K562 (cell line): Measurements from ENCODE around the gene PBX1. TPM values are rescaled to one million over a fixed set of nuclear protein-coding genes. Genes with fewer than 3 reads are reported as not detected.

ENCODE experiments used
- ATAC-seq: fragments of 200-7000 bp; cut with Tn5 transposase; 3 replicates; pipeline ENCODE4 v1.9.1; 2020; ENCODE audit warnings: moderate library complexity
- BruUV-seq: library from RNA; stranded (reverse); fragments of 400-500 nt; replicated peaks from 2 replicates; lab custom pipeline; 2021; lab: Mats Ljungman, UMichigan
- CTCF ChIA-PET: fragments of 300-600 bp; formaldehyde crosslinking; extraction: SDS; loops from one replicate; lab custom pipeline; 2021; ENCODE audit warnings: low intra/inter-chr PET ratio; lab: Yijun Ruan, JAX
- POLR2A ChIA-PET: fragments of 300-600, 350-650 bp; sonication (Branson Sonifier 250); formaldehyde crosslinking; extraction: SDS; loops from one replicate; lab custom pipeline; 2021; ENCODE audit warnings: antibody characterized with exemption, inconsistent platforms; lab: Yijun Ruan, JAX
- DNase-seq, 4 experiments: peaks; one replicate each; pipeline versions ENCODE4 v3.0.0 to v3.0.0-alpha.2; 2011 to 2018; ENCODE audit warnings: low spot score in 3 of 4, mixed read lengths in 3 of 4; ENCODE audit errors: extremely low read depth in 1 of 4
- FAIRE-seq: peaks from 2 replicates; lab custom pipeline; 2011; peaks lifted over from hg19 to GRCh38; lab: Jason Lieb, UNC
- H2AFZ ChIP-seq: 2 replicates; pipeline ENCODE4 v1.6.0; 2011; ENCODE audit warnings: low read depth, low read length, control low read depth, inconsistent platforms
- H3K27ac ChIP-seq: fragments of 200-600 bp; 3 replicates; pipeline ENCODE4 v1.8.0; 2011; ENCODE audit warnings: low read depth, mild to moderate bottlenecking, control low read depth, inconsistent platforms, low read length, moderate library complexity, mixed read lengths; ENCODE audit errors: extremely low read depth
- H3K27me3 ChIP-seq, 2 experiments: fragments of 300-600 bp in 1 of 2; 2 replicates in 1 of 2; 3 replicates in 1 of 2; pipeline versions ENCODE4 v1.6.0 to v1.8.0; 2011; ENCODE audit warnings: inconsistent platforms in 2 of 2, low read length in 2 of 2, mild to moderate bottlenecking in 1 of 2, mixed read lengths in 1 of 2, moderate library complexity in 1 of 2; ENCODE audit not compliant: control insufficient read depth in 2 of 2, insufficient read depth in 2 of 2
- H3K36me3 ChIP-seq: fragments of 300-600 bp; 3 replicates; pipeline ENCODE4 v1.8.0; 2011; ENCODE audit warnings: mild to moderate bottlenecking, low read length, inconsistent platforms; ENCODE audit not compliant: control insufficient read depth, insufficient read depth
- H3K4me1 ChIP-seq, 2 experiments: fragments of 200-600 bp in 1 of 2; replicated peaks in 1 of 2; 2 replicates in 1 of 2; 3 replicates in 1 of 2; pipeline versions ENCODE4 v1.5.1 to v1.8.0; 2011; ENCODE audit warnings: inconsistent platforms in 2 of 2, low read length in 2 of 2, mild to moderate bottlenecking in 1 of 2, mixed read lengths in 1 of 2, moderate library complexity in 1 of 2; ENCODE audit not compliant: control insufficient read depth in 2 of 2, insufficient read depth in 2 of 2
- H3K4me2 ChIP-seq: 2 replicates; pipeline ENCODE4 v1.6.1; 2011; ENCODE audit warnings: low read length, control low read depth, inconsistent platforms, mixed read lengths; ENCODE audit not compliant: insufficient read depth
- H3K4me3 ChIP-seq: fragments of 200-600 bp; sonication (generic), shearing (Covaris generic); 2 replicates; pipeline ENCODE4 v1.5.1; 2016; ENCODE audit warnings: control low read depth, inconsistent platforms
- H3K79me2 ChIP-seq: fragments of 200-600 bp; 3 replicates; pipeline ENCODE4 v1.8.0; 2011; ENCODE audit warnings: low read length, inconsistent platforms; ENCODE audit not compliant: control insufficient read depth, insufficient read depth
- H3K9ac ChIP-seq, 2 experiments: 2 replicates each; pipeline versions ENCODE4 v1.6.0 to v1.6.1; 2011; ENCODE audit warnings: low read depth in 2 of 2, low read length in 2 of 2, control low read depth in 1 of 2, inconsistent platforms in 1 of 2, mild to moderate bottlenecking in 1 of 2, mixed read lengths in 1 of 2; ENCODE audit not compliant: insufficient read depth in 1 of 2
- H3K9me1 ChIP-seq: one replicate; pipeline ENCODE4 v1.6.0; 2011; ENCODE audit warnings: inconsistent platforms, mild to moderate bottlenecking, low read length, moderate library complexity; ENCODE audit not compliant: control insufficient read depth, insufficient read depth
- H3K9me3 ChIP-seq: replicated peaks from 2 replicates; pipeline ENCODE4 v1.5.1; 2011; ENCODE audit warnings: low read depth, low read length, inconsistent platforms; ENCODE audit not compliant: control insufficient read depth, insufficient read depth
- H4K20me1 ChIP-seq: replicated peaks from 2 replicates; pipeline ENCODE4 v1.6.1; 2011; ENCODE audit warnings: low read length, inconsistent platforms, mixed read lengths; ENCODE audit not compliant: control insufficient read depth, insufficient read depth
- CTCF ChIP-seq, 3 experiments: IDR thresholded peaks in 2 of 3; conservative IDR thresholded peaks in 1 of 3; 2 replicates each; pipeline ENCODE4 v1.5.1; 2011 to 2012; ENCODE audit warnings: low read length in 3 of 3, mild to moderate bottlenecking in 3 of 3, control low read depth in 2 of 3, improper control_type of control experiment in 1 of 3, inconsistent platforms in 1 of 3, low read depth in 1 of 3, mixed read lengths in 1 of 3, moderate library complexity in 1 of 3; ENCODE audit not compliant: insufficient read depth in 2 of 3
- DPF2 ChIP-seq: fragments of 450-650 bp; IDR thresholded peaks from 2 replicates; pipeline ENCODE4 v1.6.1; 2016
- SETDB1 ChIP-seq: IDR thresholded peaks from one replicate; pipeline ENCODE4 v1.6.1; 2012; ENCODE audit warnings: low read length, control low read depth, inconsistent platforms
- TCF7L2 ChIP-seq: fragments of 150-350 bp; IDR thresholded peaks from 2 replicates; pipeline ENCODE4 v1.6.1; 2016; ENCODE audit warnings: low read depth, mild to moderate bottlenecking, low read length, moderate library complexity
- ZNF124 ChIP-seq: sonication (generic); formaldehyde crosslinking; IDR thresholded peaks from 2 replicates; pipeline ENCODE4 v1.8.1; 2022; ENCODE audit warnings: missing genetic modification reagents
- WGBS: fragments of 100-300 bp; shearing (Covaris generic); methylation state at CpG from one replicate; pipeline ENCODE4 v1.1.6; 2016; ENCODE audit warnings: low coverage, mixed read lengths; ENCODE audit not compliant: insufficient coverage; ENCODE audit errors: missing lambda C conversion rate; 5-methylcytosine and 5-hydroxymethylcytosine counted together
- in situ Hi-C: fragments of 300-500 bp; cut with MboI; formaldehyde crosslinking; loops from 4 replicates; pipeline ENCODE4 v1.15.0; 2018; ENCODE audit warnings: inconsistent platforms, mixed read lengths
- intact Hi-C: fragments of 100-400 bp; cut with micrococcal nuclease; formaldehyde crosslinking; loops from 2 replicates; pipeline ENCODE4 v1.14.2; 2022
- polyA plus RNA-seq, 8 experiments: library from polyadenylated mRNA; depleted of rRNA in 4 of 8; stranded (reverse) in 5 of 8; unstranded in 3 of 8; fragments of >200 nt; fragmentation: Nextera tagmentation in 2 of 8; fragmentation: Illumina TruSeq in 1 of 8; extraction: Ambion mirVana in 2 of 8; extraction: Trizol in 1 of 8; gene quantifications; 2 replicates each; pipeline versions ENCODE4 v1.2.1 to v1.2.3, GENCODE V29; 2011 to 2014; ENCODE audit warnings: inconsistent platforms in 1 of 8, missing spikeins in 1 of 8
- small RNA-seq: library from RNA; depleted of rRNA; stranded (forward); fragments of <200 nt; gene quantifications from one replicate; pipeline ENCODE3, GENCODE V24; 2014
- total RNA-seq, 7 experiments: library from RNA; depleted of rRNA in 6 of 7; stranded (reverse); fragments of >200 nt in 6 of 7; fragmentation: Illumina TruSeq in 2 of 7; extraction: Trizol in 2 of 7; gene quantifications; 2 replicates each; pipeline versions ENCODE4 v1.2.1 to v1.2.3, GENCODE V29; 2011 to 2021; ENCODE audit warnings: low replicate concordance in 1 of 7

Gene PBX1
- total and polyA plus RNA-seq, 9 of the 15 experiments (the other 6 are each of a cell fraction or from before 2014, with no cell fraction given): 0.03 to 0.62 (median 0.17) TPM

GRCh38 chr1:164895026-164895912 is 336.3 kb downstream of the PBX1 start (continued):
- TF ChIP-seq CTCF (IDR thresholded peaks at IDR 0.05 in 2 of 3, conservative IDR thresholded peaks at IDR 0.05 in 1 of 3; ENCODE audit: insufficient read depth in 2 of 3, low read depth in 1 of 3, low read length in 3 of 3): no peak

DNA sequence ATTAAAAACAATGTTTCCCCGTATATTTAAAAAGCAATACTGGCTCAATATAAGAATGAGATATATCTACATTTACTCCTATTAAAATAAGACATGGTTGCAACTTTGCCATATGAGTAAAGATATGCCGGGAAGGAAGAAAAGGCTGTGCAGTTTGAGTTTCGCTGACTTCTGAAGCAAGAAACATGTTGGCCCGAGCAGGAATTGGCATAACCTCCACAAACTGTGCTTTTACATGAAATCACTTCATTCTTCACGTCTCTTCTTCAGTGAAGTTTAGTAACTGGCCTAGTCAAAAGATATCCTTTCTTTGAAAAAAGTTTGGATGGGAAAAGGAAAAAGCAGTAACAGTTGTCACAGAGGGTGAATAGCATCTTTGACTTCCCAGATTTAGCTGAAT is 342.0 kb downstream of the PBX1 start:
- Histone ChIP-seq H3K4me3 (no peak overlapping the region), H3K36me3 (no peaks in the 10 kb centered on the region), H3K9me1 (no peaks in the 10 kb centered on the region), H3K9ac (no peak overlapping the region), H3K4me2 (no peak overlapping the region), H3K9me3 (no peaks in the 10 kb centered on the region), H3K4me1 (no peaks in the 10 kb centered on the region), H3K27ac (no peak overlapping the region), H3K27me3 (no peaks in the 10 kb centered on the region), H2AFZ (no peak overlapping the region), H4K20me1 (no peaks in the 10 kb centered on the region), H3K79me2 (no peaks in the 10 kb centered on the region)
- intact Hi-C loops: no loop called here
- FAIRE-seq (no peak), ATAC-seq (no peak), DNase-seq (no peak)
- ChIA-PET POLR2A (no interaction called here), CTCF (no interaction called here)
- TF ChIP-seq DPF2: no peak
- TF ChIP-seq ZNF124: no peak
- TF ChIP-seq SETDB1: no peak
- TF ChIP-seq TCF7L2: no peak
- in situ Hi-C loops: no loop called here
- no TSS peak for BruUV-seq
- 0% methylated on average over 5 of the region's 5 CpGs for WGBS

Small RNAs within 50 kb of the gene (small RNA-seq; reads per million reads assigned to genes)
- gene RF00017 (not detected), gene RF00019 (not detected), gene RNU6-171P (not detected)
